Subcutaneous abdominal adipose tissue (tissue), 5 donors: ENCODE results near the gene COL5A2.

ENCODE experiments used
- H3K27ac ChIP-seq: one replicate; pipeline ENCODE4 v1.7.0; 2013; ENCODE audit warnings: low read depth, mild to moderate bottlenecking, inconsistent platforms, low read length, moderate library complexity
- H3K27me3 ChIP-seq, 5 donors: one replicate each; pipeline ENCODE4 v1.7.0; 2013; ENCODE audit warnings: low read length in 5 of 5, inconsistent platforms in 1 of 5; ENCODE audit not compliant: control insufficient read depth in 5 of 5, insufficient read depth in 4 of 5
- H3K36me3 ChIP-seq, 5 donors: one replicate each; pipeline ENCODE4 v1.7.0; 2013; ENCODE audit warnings: low read length in 5 of 5; ENCODE audit not compliant: control insufficient read depth in 5 of 5, insufficient read depth in 5 of 5
- H3K4me1 ChIP-seq, 5 donors: one replicate each; pipeline ENCODE4 v1.7.0; 2013; ENCODE audit warnings: low read length in 5 of 5, mild to moderate bottlenecking in 3 of 5, moderate library complexity in 1 of 5; ENCODE audit not compliant: control insufficient read depth in 5 of 5, insufficient read depth in 5 of 5
- H3K4me3 ChIP-seq, 5 donors: one replicate each; pipeline ENCODE4 v1.7.0; 2013; ENCODE audit warnings: low read length in 5 of 5, low read depth in 1 of 5
- H3K9ac ChIP-seq, 5 donors: one replicate each; pipeline ENCODE4 v1.7.0; 2013; ENCODE audit warnings: low read length in 5 of 5, mild to moderate bottlenecking in 4 of 5, moderate library complexity in 3 of 5
- H3K9me3 ChIP-seq, 5 donors: one replicate each; pipeline ENCODE4 v1.7.0; 2013; ENCODE audit warnings: low read length in 5 of 5; ENCODE audit not compliant: control insufficient read depth in 5 of 5
- donor health status: healthy.
- donor health status: healthy.
- donor health status: healthy.
- donor health status: healthy.
- donor health status: healthy.

COL5A2 gene

GRCh38 chr2:189183170-189183569, 3.6 kb upstream of the COL5A2 start:
- H3K27me3 ChIP-seq, result no peaks in the 10 kb centered on the region
- H3K4me1 ChIP-seq, result peaks cover 0 to 8% (median 6%) of the 10 kb centered on the region in 5 donors
- no peaks in the 10 kb centered on the region for H3K36me3 ChIP-seq
- no peak overlapping the region for H3K4me3 ChIP-seq
- H3K27ac ChIP-seq, result no peak overlapping the region
- no peaks in the 10 kb centered on the region for H3K9me3 ChIP-seq
- no peak overlapping the region for H3K9ac ChIP-seq

- H3K36me3 ChIP-seq, result no peaks in the 10 kb centered on the region
- H3K27ac ChIP-seq, result no peak overlapping the region
- no peaks in the 10 kb centered on the region for H3K9me3 ChIP-seq
- peaks cover 0 to 10% (median 7%) of the 10 kb centered on the region in 5 donors for H3K4me1 ChIP-seq
- no peak overlapping the region for H3K4me3 ChIP-seq
- H3K27me3 ChIP-seq, result no peaks in the 10 kb centered on the region
- H3K9ac ChIP-seq, result no peak overlapping the region
Observed at GRCh38 chr2:189181706-189182105, 2.1 kb upstream of the COL5A2 start.

GRCh38 chr2:189178726-189179569, 613 bp downstream of the COL5A2 start:
- peaks cover 0 to 3% (median 0%) of the 10 kb centered on the region in 5 donors for H3K36me3 ChIP-seq
- H3K27ac ChIP-seq, result peak overlapping the region; percentile 89
- peak overlapping the region; percentile 72 to 98 (median 90) for H3K4me3 ChIP-seq
- H3K9ac ChIP-seq, result peak overlapping the region; percentile 74 to 93 (median 86)
- no peaks in the 10 kb centered on the region for H3K27me3 ChIP-seq
- peaks cover 0 to 3% (median 0%) of the 10 kb centered on the region in 5 donors for H3K9me3 ChIP-seq
- H3K4me1 ChIP-seq, result peaks cover 0 to 27% (median 21%) of the 10 kb centered on the region in 5 donors

GRCh38 chr2:189178054-189178453, 1.5 kb downstream of the COL5A2 start:
- Histone ChIP-seq H3K27ac (peak overlapping the region; percentile 89), H3K9ac (peak overlapping the region; percentile 74 to 93 (median 82)), H3K4me1 (peaks cover 0 to 27% (median 21%) of the 10 kb centered on the region in 5 donors), H3K27me3 (no peaks in the 10 kb centered on the region), H3K9me3 (peaks cover 0 to 3% (median 0%) of the 10 kb centered on the region in 5 donors), H3K4me3 (peak overlapping the region; percentile 72 to 98 (median 90)), H3K36me3 (peaks cover 0 to 6% (median 0%) of the 10 kb centered on the region in 5 donors)

GRCh38 chr2:189177251-189177840, 2.2 kb downstream of the COL5A2 start:
- Histone ChIP-seq H3K9me3 (peaks cover 0 to 3% (median 0%) of the 10 kb centered on the region in 5 donors), H3K36me3 (peaks cover 0 to 6% (median 0%) of the 10 kb centered on the region in 5 donors), H3K9ac (peak overlapping the region; percentile 60 to 93 (median 74)), H3K27ac (peak overlapping the region; percentile 89), H3K4me3 (peak overlapping the region; percentile 72 to 98 (median 90)), H3K27me3 (no peaks in the 10 kb centered on the region), H3K4me1 (peaks cover 0 to 30% (median 21%) of the 10 kb centered on the region in 5 donors)

- Histone ChIP-seq H3K4me3 (peak overlapping the region; percentile 72 to 98 (median 90)), H3K27ac (peak overlapping the region; percentile 89), H3K9me3 (peaks cover 0 to 3% (median 0%) of the 10 kb centered on the region in 5 donors), H3K36me3 (peaks cover 0 to 6% (median 0%) of the 10 kb centered on the region in 5 donors), H3K4me1 (peaks cover 0 to 38% (median 27%) of the 10 kb centered on the region in 5 donors), H3K27me3 (no peaks in the 10 kb centered on the region), H3K9ac (peak overlapping the region; percentile 39 to 93 (median 60))
Observed at GRCh38 chr2:189176516-189176915, 3.0 kb downstream of the COL5A2 start.

- peak overlapping the region; percentile 72 to 98 (median 90) for H3K4me3 ChIP-seq
Observed at GRCh38 chr2:189175869-189176433, 3.6 kb downstream of the COL5A2 start.

GRCh38 chr2:189171956-189172609, 7.5 kb downstream of the COL5A2 start:
- peak overlapping the region in 1 of 5 donors; percentile 51 for H3K9ac ChIP-seq
- H3K4me3 ChIP-seq, result no peak overlapping the region
- no peaks in the 10 kb centered on the region for H3K27me3 ChIP-seq
- H3K36me3 ChIP-seq, result peaks cover 0 to 6% (median 0%) of the 10 kb centered on the region in 5 donors
- peaks cover 0 to 68% (median 42%) of the 10 kb centered on the region in 5 donors for H3K4me1 ChIP-seq
- H3K27ac ChIP-seq, result peak overlapping the region; percentile 8
- H3K9me3 ChIP-seq, result peaks cover 0 to 3% (median 0%) of the 10 kb centered on the region in 5 donors

More at GRCh38 chr2:189175869-189176433, 3.6 kb downstream of the COL5A2 start:
- Histone ChIP-seq H3K27ac (peak overlapping the region; percentile 89), H3K9ac (peak overlapping the region in 2 of 5 donors; percentile 86 to 93), H3K36me3 (peaks cover 0 to 6% (median 0%) of the 10 kb centered on the region in 5 donors), H3K27me3 (no peaks in the 10 kb centered on the region), H3K9me3 (peaks cover 0 to 3% (median 0%) of the 10 kb centered on the region in 5 donors), H3K4me1 (peaks cover 0 to 44% (median 33%) of the 10 kb centered on the region in 5 donors)

- peak overlapping the region in 2 of 5 donors; percentile 17 to 24 for H3K9ac ChIP-seq
- H3K9me3 ChIP-seq, result no peaks in the 10 kb centered on the region
- peak overlapping the region in 1 of 5 donors; percentile 29 for H3K4me3 ChIP-seq
- H3K27me3 ChIP-seq, result no peaks in the 10 kb centered on the region
- H3K4me1 ChIP-seq, result peaks cover 0 to 76% (median 41%) of the 10 kb centered on the region in 5 donors
- peaks cover 0 to 7% (median 0%) of the 10 kb centered on the region in 5 donors for H3K36me3 ChIP-seq
- peak overlapping the region; percentile 67 for H3K27ac ChIP-seq
Observed at GRCh38 chr2:189168856-189169499, 10.6 kb downstream of the COL5A2 start.
